Right atrium auricular region (tissue), 2 donors: ENCODE measurements around the gene VAT1L. TPM values are rescaled to one million over a fixed set of nuclear protein-coding genes. Genes with fewer than 3 reads are reported as not detected.
A peak's percentile ranks its signal among the peaks of the same experiment; 100 is the strongest.

ENCODE experiments used
- DNase-seq: peaks from one replicate; pipeline ENCODE4 v3.0.0-alpha.2; 2019; ENCODE audit warnings: low spot score
- H3K27ac ChIP-seq, 2 donors: fragments of 200-600 bp; sonication (generic); 1 replicate in 1 of 2; 2 replicates in 1 of 2; pipeline ENCODE4 v1.5.1; 2016 to 2019
- H3K27me3 ChIP-seq, 2 donors: fragments of 200-600 bp; sonication (generic); one replicate each; pipeline versions ENCODE4 v1.5.1 to v1.6.0; 2017 to 2019
- H3K36me3 ChIP-seq: fragments of 200-600 bp; sonication (generic); one replicate; pipeline ENCODE4 v1.5.1; 2016
- H3K4me1 ChIP-seq, 2 donors: fragments of 200-600 bp; sonication (generic); one replicate each; pipeline versions ENCODE4 v1.5.1 to v1.6.0; 2017 to 2019
- H3K4me3 ChIP-seq, 2 donors: fragments of 200-600 bp; sonication (generic); 1 replicate in 1 of 2; 2 replicates in 1 of 2; pipeline ENCODE4 v1.5.1; 2017 to 2019; ENCODE audit warnings: mild to moderate bottlenecking in 1 of 2, moderate library complexity in 1 of 2
- H3K9me3 ChIP-seq, 2 donors: fragments of 200-600 bp; sonication (generic); one replicate each; pipeline ENCODE4 v1.5.1; 2019
- CTCF ChIP-seq, 2 donors: fragments of 200-600 bp; sonication (generic); IDR thresholded peaks; one replicate each; pipeline ENCODE4 v1.5.1; 2019; ENCODE audit warnings: antibody characterized with exemption in 2 of 2
- total RNA-seq, 2 donors: library from RNA; depleted of rRNA; stranded (reverse); fragments of >200 nt; gene quantifications; one replicate each; pipeline ENCODE4 v1.1.0, GENCODE V29; 2016

VAT1L gene
- total RNA-seq, 2 donors from 2014 or later = 10.3 to 20.6 TPM

DNA sequence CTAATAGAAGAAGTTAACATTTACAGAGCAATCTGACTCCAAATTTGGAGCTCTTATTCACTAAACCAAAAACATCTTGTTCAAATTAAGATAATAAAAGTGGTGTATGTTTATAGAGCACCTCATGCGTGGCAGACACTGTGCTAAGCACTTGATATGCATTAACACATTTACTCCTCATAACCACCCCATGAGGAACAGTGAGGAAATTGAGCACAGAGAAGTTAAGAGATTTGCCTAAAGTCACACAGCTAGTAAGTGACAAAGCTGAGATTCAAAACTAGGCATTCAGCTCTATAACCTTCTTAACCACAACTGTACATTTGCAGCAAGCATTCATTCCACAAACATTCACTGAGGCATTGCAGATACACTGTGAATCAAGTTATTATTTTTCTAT is 94.0 kb downstream of the VAT1L start:
- peaks cover 0 to 15% of the 10 kb centered on the region in 2 donors for H3K4me1 ChIP-seq
- no peak for TF ChIP-seq CTCF (IDR thresholded peaks at IDR 0.05)
- H3K27me3 ChIP-seq = no peaks in the 10 kb centered on the region
- peak overlapping the region in 1 of 2 donors; percentile 60 for H3K27ac ChIP-seq
- DNase-seq = no peak
- H3K4me3 ChIP-seq = no peak overlapping the region
- no peaks in the 10 kb centered on the region for H3K9me3 ChIP-seq
- no peaks in the 10 kb centered on the region for H3K36me3 ChIP-seq

DNA sequence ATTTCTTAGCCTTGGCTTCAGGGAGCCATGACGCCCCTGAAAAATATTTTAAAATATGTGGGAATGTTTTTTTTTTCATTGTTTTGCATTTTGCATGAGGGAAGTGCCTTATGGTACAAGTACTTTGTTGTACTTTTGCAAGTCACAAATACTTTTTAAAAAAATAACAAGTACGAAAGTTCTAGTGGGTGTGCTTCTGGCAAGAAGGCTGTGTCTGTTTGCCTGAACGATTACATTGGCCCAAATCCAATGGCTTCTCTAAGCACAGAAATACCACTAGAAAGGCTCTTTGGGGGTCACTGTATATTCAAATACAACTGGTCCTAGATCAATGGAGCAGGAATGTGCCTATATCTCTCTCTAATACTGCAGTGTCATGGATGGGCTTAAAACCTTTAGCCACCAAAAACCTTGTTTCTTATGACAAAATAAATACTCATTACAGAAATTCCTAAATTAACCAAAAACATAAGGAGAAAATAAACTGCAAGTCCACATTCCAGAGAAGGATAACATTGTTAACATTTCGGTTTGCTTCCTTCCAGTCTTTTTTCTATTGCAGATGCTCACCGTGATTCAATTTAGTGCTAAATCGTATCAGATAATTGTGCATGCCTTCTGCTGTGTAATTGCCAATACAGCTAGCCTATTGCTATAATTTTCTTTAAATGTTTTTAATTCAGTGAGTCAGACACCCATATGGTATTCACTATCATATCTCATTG is 97.4 kb downstream of the VAT1L start:
- H3K4me1 ChIP-seq = peaks cover 0 to 24% of the 10 kb centered on the region in 2 donors
- H3K4me3 ChIP-seq = no peak overlapping the region
- no peaks in the 10 kb centered on the region for H3K36me3 ChIP-seq
- no peak overlapping the region for H3K27ac ChIP-seq
- H3K9me3 ChIP-seq = no peaks in the 10 kb centered on the region
- no peak for TF ChIP-seq CTCF (IDR thresholded peaks at IDR 0.05)
- DNase-seq = no peak
- H3K27me3 ChIP-seq = no peaks in the 10 kb centered on the region

GRCh38 chr16:77888871-77889270 is 100.5 kb downstream of the VAT1L start:
- H3K9me3 ChIP-seq = no peaks in the 10 kb centered on the region
- H3K27me3 ChIP-seq = no peaks in the 10 kb centered on the region
- DNase-seq = no peak
- no peaks in the 10 kb centered on the region for H3K36me3 ChIP-seq
- no peak overlapping the region for H3K27ac ChIP-seq
- H3K4me1 ChIP-seq = peaks cover 0 to 12% of the 10 kb centered on the region in 2 donors
- TF ChIP-seq CTCF (IDR thresholded peaks at IDR 0.05) = no peak
- H3K4me3 ChIP-seq = no peak overlapping the region

- DNase-seq = no peak
- peaks cover 0 to 12% of the 10 kb centered on the region in 2 donors for H3K4me1 ChIP-seq
- H3K27me3 ChIP-seq = no peaks in the 10 kb centered on the region
- no peaks in the 10 kb centered on the region for H3K9me3 ChIP-seq
- no peak overlapping the region for H3K4me3 ChIP-seq
- no peak overlapping the region for H3K27ac ChIP-seq
- H3K36me3 ChIP-seq = no peaks in the 10 kb centered on the region
- TF ChIP-seq CTCF (IDR thresholded peaks at IDR 0.05) = no peak
Observed at GRCh38 chr16:77890075-77890474, 101.7 kb downstream of the VAT1L start.

DNA sequence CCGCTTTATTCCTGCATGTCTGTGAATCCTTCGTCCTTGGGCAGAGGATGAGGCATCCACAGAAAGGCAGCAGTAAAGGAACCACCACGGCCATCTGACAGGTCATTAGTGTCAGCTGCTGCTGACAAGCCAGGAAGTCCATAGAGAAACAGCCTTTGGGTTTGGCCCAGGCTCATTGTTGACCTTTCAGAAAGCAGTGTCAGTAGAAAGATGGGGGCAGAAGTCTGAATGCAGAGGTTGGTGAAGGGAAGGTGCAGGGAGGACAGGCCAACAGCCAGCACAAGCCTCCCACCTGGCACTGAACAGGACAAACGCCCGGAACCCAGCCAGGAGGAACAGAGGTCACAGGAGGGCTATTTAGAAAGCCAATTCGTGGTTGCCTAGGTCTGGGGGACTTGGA is 105.8 kb downstream of the VAT1L start:
- H3K27me3 ChIP-seq = no peaks in the 10 kb centered on the region
- peaks cover 0 to 13% of the 10 kb centered on the region in 2 donors for H3K4me1 ChIP-seq
- H3K36me3 ChIP-seq = no peaks in the 10 kb centered on the region
- H3K27ac ChIP-seq = no peak overlapping the region
- H3K9me3 ChIP-seq = no peaks in the 10 kb centered on the region
- no peak for DNase-seq
- TF ChIP-seq CTCF (IDR thresholded peaks at IDR 0.05) = no peak
- no peak overlapping the region for H3K4me3 ChIP-seq

DNA sequence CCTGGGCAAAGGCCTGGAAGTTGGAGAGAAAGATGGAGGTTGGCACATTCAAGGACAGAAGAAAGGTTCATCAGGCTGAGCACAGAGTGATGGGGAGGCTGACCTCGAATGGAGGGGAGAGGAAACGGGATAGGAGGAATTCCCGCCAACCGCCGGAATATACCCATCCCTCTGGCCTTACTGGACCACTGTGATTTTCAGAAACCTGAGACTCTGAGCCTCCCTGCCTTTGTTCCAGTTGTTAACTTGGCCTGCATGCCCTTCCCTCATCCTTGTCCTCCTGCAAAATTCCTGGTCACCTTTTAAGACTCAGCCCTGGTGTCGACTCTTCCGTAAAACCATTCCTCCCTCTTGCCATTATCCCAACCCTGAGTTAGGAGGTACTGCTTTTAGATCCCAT is 107.6 kb downstream of the VAT1L start:
- peaks cover 0 to 7% of the 10 kb centered on the region in 2 donors for H3K4me1 ChIP-seq
- no peak overlapping the region for H3K27ac ChIP-seq
- H3K36me3 ChIP-seq = no peaks in the 10 kb centered on the region
- no peaks in the 10 kb centered on the region for H3K27me3 ChIP-seq
- H3K9me3 ChIP-seq = no peaks in the 10 kb centered on the region
- no peak for DNase-seq
- TF ChIP-seq CTCF (IDR thresholded peaks at IDR 0.05) = no peak
- no peak overlapping the region for H3K4me3 ChIP-seq
